ENCODE results near the gene MPP3. TPM values are rescaled to one million over a fixed set of nuclear protein-coding genes. Genes with fewer than 3 reads are reported as not detected.

Gene MPP3
- total and polyA plus RNA-seq, 2 of the 4 experiments (the other 2 are of a cell fraction), result 5.7 to 11.9 TPM

- ATAC-seq (ENCODE audit: low read depth), result no peak
- peaks cover 78% of the 10 kb centered on the region for H3K27me3 ChIP-seq (ENCODE audit: control insufficient read depth, insufficient read depth, low read length)
- H3K4me3 ChIP-seq (ENCODE audit: insufficient read depth, low read depth, low read length), result no peak overlapping the region
- no peak overlapping the region for H3K9ac ChIP-seq (ENCODE audit: low read depth, low read length)
- ChIA-PET POLR2A (ENCODE audit: unreplicated experiment) (interaction anchor here (0.5 kb wide), 1 partner anchor 11 kb away, joined by 5 read pairs; no protein-coding TSS in a partner anchor), CTCF (no interaction called here)
- H3K23ac ChIP-seq (ENCODE audit: low read depth, low read length), result no peak overlapping the region
- BruUV-seq (replicated peaks), result no TSS peak
- no peaks in the 10 kb centered on the region for H4K20me1 ChIP-seq (ENCODE audit: insufficient read depth, low read length)
- DNase-seq, result no peak
- no peak overlapping the region for H3K56ac ChIP-seq (ENCODE audit: extremely low read depth, insufficient read depth, low read length)
- H3K36me3 ChIP-seq (ENCODE audit: control insufficient read depth, insufficient read depth, low read length), result no peaks in the 10 kb centered on the region
- in situ Hi-C loops (cut with MboI; ENCODE audit: low sequenced_read_pairs) (no loop called here), intact Hi-C loops (cut with micrococcal nuclease) (no loop called here), dilution Hi-C loops (cut with HindIII; ENCODE audit: low sequenced_read_pairs, unreplicated experiment) (no loop called here)
- WGBS, 2 experiments (ENCODE audit: extremely low coverage in 2 of 2, insufficient read length in 1 of 2), result 80% methylated on average over 2 of the region's 8 CpGs; no CpG with 5 or more reads in 1 of the 2 experiments
- no peak overlapping the region for H2AFZ ChIP-seq (replicated peaks; ENCODE audit: low read length, poor library complexity)
- H3K9me3 ChIP-seq (ENCODE audit: control insufficient read depth, insufficient read depth, low read length), result no peaks in the 10 kb centered on the region
- no peak overlapping the region for H3K4ac ChIP-seq (ENCODE audit: low read depth, low read length)
- TF ChIP-seq RFX5 (IDR thresholded peaks at IDR 0.05; ENCODE audit: low read depth, low read length) (no peak), RAD21 (IDR thresholded peaks at IDR 0.05; ENCODE audit: low read length) (no peak), FOS (IDR thresholded peaks at IDR 0.05; ENCODE audit: low read depth, low read length) (no peak), CEBPB (IDR thresholded peaks at IDR 0.05; ENCODE audit: low read depth, low read length) (no peak), MAZ (IDR thresholded peaks at IDR 0.05; ENCODE audit: borderline replicate concordance, low read depth, low read length) (no peak), MXI1 (IDR thresholded peaks at IDR 0.05; ENCODE audit: borderline replicate concordance, low read depth, low read length) (no peak), MAFK (IDR thresholded peaks at IDR 0.05; ENCODE audit: low read depth, low read length) (no peak), POLR2A (IDR thresholded peaks at IDR 0.05; ENCODE audit: low read depth, low read length) (no peak)
- TF ChIP-seq, protein P1, sequence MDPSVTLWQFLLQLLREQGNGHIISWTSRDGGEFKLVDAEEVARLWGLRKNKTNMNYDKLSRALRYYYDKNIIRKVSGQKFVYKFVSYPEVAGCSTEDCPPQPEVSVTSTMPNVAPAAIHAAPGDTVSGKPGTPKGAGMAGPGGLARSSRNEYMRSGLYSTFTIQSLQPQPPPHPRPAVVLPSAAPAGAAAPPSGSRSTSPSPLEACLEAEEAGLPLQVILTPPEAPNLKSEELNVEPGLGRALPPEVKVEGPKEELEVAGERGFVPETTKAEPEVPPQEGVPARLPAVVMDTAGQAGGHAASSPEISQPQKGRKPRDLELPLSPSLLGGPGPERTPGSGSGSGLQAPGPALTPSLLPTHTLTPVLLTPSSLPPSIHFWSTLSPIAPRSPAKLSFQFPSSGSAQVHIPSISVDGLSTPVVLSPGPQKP (IDR thresholded peaks at IDR 0.05; ENCODE audit: borderline replicate concordance, low read depth, low read length), result no peak
- TF ChIP-seq, protein P2, sequence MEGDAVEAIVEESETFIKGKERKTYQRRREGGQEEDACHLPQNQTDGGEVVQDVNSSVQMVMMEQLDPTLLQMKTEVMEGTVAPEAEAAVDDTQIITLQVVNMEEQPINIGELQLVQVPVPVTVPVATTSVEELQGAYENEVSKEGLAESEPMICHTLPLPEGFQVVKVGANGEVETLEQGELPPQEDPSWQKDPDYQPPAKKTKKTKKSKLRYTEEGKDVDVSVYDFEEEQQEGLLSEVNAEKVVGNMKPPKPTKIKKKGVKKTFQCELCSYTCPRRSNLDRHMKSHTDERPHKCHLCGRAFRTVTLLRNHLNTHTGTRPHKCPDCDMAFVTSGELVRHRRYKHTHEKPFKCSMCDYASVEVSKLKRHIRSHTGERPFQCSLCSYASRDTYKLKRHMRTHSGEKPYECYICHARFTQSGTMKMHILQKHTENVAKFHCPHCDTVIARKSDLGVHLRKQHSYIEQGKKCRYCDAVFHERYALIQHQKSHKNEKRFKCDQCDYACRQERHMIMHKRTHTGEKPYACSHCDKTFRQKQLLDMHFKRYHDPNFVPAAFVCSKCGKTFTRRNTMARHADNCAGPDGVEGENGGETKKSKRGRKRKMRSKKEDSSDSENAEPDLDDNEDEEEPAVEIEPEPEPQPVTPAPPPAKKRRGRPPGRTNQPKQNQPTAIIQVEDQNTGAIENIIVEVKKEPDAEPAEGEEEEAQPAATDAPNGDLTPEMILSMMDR (conservative IDR thresholded peaks at IDR 0.05; ENCODE audit: low read depth, low read length), result no peak
- H2BK120ac ChIP-seq (ENCODE audit: low read depth, low read length), result no peak overlapping the region
- H3K4me1 ChIP-seq (ENCODE audit: control insufficient read depth, insufficient read depth, low read length), result no peaks in the 10 kb centered on the region
- H4K5ac ChIP-seq (ENCODE audit: low read depth, low read length), result no peak overlapping the region
- H3K79me1 ChIP-seq (ENCODE audit: low read depth in 1 of 2, low read length in 2 of 2), result no peaks in the 10 kb centered on the region
- no peak overlapping the region for H3K14ac ChIP-seq (replicated peaks; ENCODE audit: low read depth, low read length)
- no peak overlapping the region for H3K27ac ChIP-seq (ENCODE audit: insufficient read depth, low read length)
- no peak overlapping the region for H4K91ac ChIP-seq (ENCODE audit: insufficient read depth, low read depth, low read length)
- H2BK20ac ChIP-seq (ENCODE audit: low read depth, low read length), result no peak overlapping the region
- no peak overlapping the region for H4K8ac ChIP-seq (ENCODE audit: low read depth in 2 of 2, low read length in 2 of 2)
- no peak overlapping the region for H2BK5ac ChIP-seq (ENCODE audit: low read depth, low read length, poor library complexity, severe bottlenecking)
- no peak overlapping the region for H2BK15ac ChIP-seq (ENCODE audit: low read depth, low read length)
- no peaks in the 10 kb centered on the region for H3K9me1 ChIP-seq (ENCODE audit: insufficient read depth, low read length)
- H2AK9ac ChIP-seq (replicated peaks; ENCODE audit: low read depth, low read length, poor library complexity), result no peak overlapping the region
- H2AK5ac ChIP-seq (ENCODE audit: low read depth, low read length), result no peak overlapping the region
- H3K18ac ChIP-seq (ENCODE audit: low read depth, low read length), result no peak overlapping the region
- H3K4me2 ChIP-seq (ENCODE audit: low read depth, low read length), result no peak overlapping the region
Measured at GRCh38 chr17:43852571-43852970, 19.6 kb upstream of the MPP3 start.
